HG03280 (cell line): ENCODE measurements around the gene OR8B8.
"Not testable (repeated sequence)": the region's sequence is repeated elsewhere in the genome, so short reads cannot be mapped to it uniquely, and the experiment has no call there.

ENCODE experiments used
- ATAC-seq: cut with Tn5 transposase; IDR thresholded peaks from one replicate; pipeline ENCODE4 v1.9.1; 2021; ENCODE audit warnings: mild to moderate bottlenecking, moderate library complexity; ENCODE audit not compliant: unreplicated experiment

The OR8B8 gene, protein sequence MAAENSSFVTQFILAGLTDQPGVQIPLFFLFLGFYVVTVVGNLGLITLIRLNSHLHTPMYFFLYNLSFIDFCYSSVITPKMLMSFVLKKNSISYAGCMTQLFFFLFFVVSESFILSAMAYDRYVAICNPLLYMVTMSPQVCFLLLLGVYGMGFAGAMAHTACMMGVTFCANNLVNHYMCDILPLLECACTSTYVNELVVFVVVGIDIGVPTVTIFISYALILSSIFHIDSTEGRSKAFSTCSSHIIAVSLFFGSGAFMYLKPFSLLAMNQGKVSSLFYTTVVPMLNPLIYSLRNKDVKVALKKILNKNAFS

DNA sequence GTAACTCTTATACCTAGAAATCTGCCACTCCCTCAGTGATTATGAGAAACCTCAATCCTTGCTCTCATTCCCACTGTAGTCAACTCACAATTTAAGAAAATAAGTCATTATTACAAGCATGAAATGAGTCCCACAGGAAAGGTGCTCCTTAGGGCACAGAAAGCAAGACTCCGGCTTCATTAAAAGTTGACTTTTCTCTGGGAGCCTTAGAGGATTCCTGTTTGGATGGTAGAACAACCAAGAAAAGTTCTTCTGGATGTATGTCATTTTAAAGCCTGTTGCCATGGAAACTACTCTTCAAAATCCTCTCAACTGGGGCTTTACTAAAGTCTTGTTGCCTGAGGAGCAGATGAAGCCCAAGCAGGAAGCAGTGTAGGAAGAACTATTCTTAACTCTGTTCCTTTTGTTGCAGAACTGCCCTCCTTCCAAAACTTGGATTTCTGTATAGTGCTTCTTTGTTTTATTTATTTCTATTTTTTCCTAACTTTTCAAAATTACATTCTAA is at the start of gene OR8B8:
OR8B8 (minus strand) TSS at position 51 of the 505 bp plus-strand sequence. CDS start 4,611 bp downstream, outside the sequence.
- no peak for ATAC-seq

DNA sequence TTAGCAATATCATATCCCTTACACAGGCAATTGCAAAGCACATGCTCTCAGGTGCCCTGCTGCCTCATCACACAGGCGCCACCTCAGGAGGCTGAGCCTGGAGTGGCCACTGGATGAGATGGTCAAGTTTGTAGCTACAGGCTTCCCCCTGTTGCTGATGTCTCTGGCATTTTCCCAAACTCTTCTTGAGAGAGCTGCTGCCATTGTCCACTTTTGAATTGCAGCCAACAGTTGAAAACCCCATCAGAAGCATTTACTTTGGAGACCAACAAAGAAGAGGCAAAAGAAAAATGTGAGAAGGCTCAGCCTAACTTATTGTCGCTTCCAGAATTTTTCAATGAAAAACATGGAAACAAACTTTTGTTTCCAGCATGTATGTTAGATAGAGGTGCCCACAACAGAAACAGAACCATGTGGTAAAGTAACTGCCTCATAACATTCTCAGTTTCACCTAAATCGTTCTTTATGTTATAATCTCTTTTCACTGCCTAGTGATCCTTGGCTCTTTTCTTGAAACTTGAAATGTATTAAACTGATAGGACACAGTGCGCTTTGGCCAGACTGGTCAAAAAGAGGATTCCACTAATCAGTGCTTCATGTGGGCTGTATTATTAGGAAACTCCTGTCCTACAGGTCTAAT is 47.6 kb upstream of the OR8B8 start:
- no peak for ATAC-seq

DNA sequence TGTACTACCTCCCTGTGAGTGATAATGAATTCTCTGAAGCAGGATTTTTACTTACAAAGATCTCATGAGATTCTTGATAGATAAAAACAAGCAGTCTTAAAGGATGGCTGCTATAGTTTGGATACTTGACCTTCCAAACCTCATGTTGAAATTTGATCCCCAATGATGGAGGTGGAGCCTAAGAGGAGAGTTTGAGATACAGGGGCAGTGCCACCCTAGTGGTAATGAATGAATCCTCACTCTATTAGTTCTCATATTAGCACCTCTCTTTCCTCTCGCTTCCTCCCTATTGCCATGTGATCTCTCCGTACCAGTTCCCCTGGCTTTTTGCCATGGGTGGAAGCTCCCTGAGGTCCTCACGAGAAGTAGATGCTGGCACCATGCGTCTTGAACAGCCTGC is 37.9 kb upstream of the OR8B8 start:
- ATAC-seq: no peak

DNA sequence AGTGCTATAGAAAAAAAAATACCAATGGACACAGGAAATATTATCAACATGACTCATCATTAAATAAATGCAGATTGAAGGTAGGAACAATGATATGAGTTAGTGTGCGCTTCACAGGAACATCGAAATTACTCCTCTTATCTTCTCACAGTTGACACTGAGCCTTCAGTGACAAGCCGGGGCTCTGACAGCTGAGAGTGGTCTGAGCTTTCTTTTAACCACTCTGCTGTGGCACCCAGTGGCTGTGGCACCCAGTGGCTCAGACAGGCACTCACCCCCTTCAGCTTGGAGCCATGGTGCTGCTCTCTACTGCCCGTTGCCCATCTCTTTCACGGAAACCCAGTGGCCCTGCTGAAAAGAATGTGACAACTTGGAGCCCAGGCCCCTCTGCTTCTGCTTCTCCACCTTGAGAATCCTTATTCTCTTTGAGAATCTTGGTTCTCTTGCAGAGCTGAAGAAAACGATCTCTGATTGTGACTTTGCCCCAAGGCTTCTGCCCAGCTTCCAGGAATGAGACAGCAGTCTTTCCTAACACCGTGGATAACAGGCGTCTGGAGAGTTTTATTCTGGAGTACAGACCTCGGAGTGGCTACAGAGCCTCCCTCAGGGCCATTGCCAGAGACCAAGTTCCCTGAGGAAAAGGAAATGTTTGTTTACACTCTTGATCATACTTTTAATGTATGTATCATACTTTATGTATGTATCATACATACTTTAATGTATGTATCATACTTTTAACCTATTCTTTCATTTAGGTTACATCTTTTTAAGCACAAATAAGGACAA is 37.1 kb upstream of the OR8B8 start:
- ATAC-seq: no peak

DNA sequence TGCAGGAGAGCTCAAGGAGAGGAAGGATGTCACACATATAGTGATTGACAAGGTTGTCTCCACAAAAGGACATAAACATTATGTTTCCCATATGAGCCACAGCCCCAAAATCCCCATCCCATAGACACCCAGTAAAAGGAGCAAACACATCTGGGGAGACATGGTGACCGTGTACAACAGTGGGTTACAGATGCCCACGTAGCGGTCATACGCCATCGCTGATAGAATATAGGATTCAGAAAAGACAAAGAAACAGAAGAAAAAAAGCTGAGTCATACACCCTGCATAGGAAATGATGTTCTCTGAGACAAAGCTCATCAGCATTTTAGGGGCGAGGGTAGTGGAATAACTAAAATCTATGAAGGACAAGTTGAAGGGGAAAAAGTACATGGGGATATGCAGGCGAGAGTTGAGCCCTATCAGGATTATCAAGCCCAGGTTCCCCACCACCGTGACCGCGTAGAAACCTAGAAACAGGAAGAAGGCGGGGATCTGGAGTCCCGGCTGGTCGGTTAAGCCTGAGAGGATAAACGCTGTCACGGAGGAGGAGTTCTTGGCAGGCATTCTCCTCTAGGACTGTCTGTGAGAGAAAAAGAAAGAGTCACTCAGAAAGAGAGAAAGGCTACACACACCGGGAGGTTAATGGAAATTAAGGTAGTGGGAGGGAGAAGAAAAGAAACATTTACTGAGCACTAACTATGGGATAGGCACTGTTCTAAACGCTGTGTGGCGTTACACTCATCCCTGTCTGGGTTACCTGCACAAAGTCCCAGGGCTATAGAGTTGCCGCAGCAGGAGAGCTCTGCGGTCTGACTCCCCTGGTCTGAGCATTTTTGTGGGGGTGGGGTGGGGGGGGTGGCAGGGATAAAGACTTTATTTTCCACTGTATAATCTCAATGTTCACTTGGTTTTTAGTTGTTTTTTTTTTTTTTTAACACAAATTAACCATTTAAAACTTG is 36.1 kb upstream of the OR8B8 start:
- ATAC-seq: no peak

DNA sequence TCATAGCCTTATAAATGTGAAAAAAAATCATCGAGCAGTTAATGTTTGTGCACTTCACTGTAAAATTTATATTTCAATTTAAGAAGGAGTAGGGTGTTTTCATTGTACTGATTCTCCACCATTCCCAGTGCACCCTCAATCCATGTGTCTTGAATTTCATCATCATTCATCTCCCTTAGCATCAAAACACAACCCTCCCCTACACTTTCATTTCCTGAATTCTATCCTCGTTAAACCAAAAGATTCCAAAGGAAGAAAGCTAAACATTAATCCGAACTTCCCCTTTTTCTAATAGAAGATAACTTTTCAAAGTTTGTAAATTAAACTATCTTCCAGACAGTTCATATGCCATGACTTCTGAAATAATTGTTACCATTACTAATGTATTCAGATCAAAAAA is 34.1 kb upstream of the OR8B8 start:
- ATAC-seq: no peak

DNA sequence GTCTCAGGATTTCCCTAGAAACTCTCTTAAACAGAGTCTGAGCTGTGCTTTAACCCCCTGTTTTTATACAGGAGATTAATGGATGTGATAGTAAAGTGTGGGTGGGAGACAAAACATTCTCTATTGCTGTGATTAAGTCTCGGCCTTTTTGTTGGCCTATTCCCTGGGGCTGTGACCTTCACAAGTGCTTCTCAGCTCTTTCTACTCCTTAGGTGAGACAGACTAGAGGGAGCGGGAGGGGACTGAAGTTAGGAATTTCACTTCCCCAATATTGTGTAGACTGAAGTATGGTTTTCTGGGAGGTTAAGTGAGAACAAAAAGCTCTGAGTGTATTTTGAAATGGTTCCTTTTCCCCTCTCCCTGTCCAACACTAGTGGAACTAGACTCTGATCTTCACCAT is 29.8 kb upstream of the OR8B8 start:
- ATAC-seq: no peak

DNA sequence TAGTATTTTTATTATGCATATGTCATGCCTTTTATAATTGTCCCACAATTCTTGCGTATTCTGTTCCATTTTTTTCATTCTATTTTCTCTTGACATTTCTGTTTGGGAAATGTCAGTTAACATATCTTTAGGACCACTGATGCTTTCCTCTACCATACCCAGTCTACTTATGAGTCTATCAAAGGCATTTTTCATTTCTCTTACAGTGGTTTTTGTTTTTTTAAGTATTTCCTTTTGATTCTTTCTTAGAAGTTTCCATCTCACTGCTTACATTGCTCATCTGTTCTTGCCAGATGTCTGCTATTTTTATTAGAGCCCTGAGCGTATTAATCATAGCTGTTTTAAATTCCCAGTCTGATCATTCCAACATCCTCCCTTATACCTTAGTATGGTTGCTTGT is 29.3 kb upstream of the OR8B8 start:
- no peak for ATAC-seq

DNA sequence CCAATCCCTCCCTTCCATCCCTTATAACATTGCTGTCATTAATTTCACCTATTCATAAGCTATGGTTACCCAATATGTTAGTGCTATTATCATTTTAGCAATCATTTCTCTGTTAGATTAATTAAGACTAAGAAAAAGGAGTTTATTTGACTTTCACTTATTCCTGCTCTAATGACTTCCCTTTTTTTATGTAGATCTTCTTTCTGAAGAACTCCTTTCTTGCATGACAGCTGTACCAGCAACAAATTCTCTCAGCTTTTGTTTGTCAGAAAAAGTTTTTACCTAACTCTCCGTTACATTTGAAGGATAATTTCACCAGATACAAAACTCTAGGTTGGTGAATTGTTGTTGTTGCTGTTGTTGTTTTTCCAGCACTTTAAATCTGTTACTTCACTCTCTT is 28.6 kb upstream of the OR8B8 start:
- ATAC-seq: no peak

DNA sequence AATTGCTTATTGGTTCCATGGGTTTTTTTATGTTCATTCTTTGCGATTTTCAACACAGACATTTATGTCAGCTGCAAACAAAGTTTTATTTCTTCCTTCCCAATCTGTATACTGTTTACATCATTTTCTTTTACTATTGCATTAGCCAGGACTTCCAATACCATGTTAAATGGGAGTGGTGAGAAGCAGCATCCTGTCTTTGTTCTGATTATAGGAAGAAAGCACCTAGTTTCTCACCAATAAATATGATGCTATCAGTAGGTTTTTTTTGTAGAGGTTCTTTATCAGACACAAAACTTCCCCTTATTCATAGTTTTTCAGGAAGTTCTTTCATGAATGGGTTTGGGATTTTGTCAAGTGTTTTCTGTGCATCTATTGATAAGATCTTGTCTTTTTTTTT is 28.0 kb upstream of the OR8B8 start:
- ATAC-seq: no peak

DNA sequence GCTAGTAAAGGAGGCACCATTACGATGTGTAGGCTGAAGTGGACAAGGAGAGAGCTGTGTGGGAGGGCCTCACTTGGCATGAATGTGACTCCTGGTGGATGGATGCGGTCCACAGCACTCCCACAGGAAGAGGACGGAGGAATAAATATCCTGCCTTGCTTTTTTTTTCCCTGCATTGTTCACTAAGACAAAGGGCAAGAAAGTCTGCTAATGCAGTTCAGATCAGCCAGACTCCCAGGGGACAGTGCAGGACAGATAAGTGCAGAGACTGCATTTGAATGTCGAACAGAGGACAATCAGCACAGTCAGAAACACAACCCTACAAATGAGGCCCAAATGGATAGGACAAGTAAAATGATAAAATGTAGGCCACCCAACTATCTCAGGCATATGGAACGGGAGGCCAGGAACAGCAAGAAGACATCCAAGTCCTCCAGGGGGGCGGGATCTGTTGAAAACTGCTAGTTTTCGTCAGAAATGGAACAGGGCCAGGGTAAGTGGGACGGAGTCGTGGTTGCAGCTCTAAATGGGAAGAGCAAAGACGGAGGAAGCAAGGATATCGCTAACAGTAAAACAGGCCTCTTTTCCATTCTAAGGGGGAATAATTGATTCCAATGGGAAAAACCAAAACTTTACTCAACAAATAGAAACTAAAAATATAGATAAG is 25.2 kb upstream of the OR8B8 start:
- ATAC-seq: no peak

DNA sequence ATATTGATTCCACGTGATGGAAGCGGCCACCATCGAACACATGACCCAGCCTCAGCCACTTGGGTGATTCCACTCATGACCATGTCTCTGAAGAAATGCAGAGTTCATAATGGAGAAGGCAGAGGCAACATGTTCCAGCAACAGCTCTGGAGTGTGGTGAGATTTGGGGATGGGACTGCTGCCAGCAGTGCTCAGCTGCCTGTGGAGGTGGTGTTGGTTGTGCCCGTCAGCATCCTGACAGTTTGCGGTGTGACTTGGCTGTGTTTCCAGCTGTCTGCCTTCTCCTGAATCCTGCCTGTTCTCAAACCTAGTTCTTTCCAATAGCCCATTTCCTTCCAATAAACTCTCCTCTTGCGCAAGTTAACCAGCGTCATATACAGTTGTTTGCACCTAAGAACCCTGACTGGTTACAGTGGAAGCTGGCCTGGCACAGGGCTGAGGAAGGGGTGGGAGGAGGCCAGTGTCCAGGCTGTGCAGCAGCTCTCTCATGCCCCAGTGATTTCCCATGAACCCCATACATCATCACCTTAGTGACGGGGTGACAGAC is 22.0 kb upstream of the OR8B8 start:
- ATAC-seq: no peak

DNA sequence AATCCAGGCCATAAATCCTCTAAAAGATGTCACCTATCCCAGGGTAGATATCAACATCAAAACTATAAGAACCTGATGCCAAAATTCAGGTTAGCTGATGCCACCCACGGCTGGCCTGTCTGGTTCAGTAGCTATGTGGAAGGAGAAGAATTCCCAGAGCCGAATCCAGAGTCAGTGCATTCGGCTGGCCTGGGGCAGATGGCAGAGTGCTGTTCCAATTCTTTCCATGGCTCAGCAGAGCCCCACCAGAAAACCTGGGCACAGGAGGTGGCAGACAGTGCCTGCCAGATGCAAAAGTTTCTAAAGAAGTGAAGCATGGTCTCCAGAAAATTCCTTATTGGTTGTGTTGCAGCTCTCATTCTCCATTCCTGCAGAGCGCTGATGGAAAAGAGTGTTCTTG is 19.9 kb upstream of the OR8B8 start:
- ATAC-seq: no peak

DNA sequence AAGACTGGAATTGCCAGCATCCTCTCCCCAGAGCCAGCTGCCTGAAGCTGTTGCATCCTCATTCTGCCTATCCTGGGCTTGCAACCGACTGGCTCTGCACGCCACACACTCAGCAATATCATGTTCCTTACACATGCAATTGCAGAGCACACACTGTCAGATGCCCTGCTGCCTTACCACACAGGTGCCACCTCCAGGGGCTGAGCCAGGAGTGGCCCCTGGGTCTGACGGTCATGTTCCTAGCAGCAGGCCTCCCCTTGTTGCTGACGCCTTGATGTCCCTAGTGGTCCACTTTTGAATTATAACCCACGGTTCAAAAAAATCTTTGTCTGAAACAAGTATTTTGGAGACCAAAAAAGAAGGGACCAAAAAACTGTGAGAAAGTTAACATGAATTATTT is 18.5 kb upstream of the OR8B8 start:
- no peak for ATAC-seq

DNA sequence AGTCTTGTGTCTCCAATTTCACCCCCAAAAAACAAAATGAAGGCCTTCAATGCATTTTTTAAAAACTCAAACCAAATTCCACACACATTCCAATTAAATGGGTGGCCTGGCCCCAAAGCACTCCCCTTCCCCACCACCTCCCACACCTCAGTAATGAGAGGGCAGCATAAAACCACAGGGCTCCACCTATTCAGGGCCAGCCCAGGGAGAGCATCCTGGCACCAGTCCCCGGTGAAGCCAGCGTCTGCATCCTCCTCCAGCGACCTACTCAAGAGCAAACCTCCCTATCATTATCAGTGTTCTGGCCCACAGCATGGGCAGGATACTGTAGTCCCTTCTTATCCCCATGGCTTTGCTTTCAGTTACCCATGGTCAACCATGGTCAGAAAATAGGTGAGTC is 17.8 kb upstream of the OR8B8 start:
- ATAC-seq: no peak

DNA sequence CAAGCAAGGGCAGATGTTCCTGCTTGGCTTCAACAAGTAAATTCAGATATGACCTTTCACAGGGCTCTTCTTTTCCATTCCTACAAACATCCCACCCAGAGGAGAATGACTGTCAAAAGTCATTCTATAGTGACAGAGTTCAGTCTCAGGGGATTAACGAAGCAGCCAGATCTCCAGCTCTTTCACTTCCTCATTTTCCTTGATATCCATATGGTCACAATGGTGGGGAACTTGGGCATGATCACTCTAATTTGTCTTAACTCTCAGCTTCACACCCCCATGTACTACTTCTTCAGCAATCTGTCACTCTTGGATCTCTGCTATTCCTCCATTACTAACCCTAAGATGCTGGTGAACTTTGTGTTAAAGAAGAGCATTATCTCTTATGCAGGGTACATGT is 15.0 kb upstream of the OR8B8 start:
- ATAC-seq: no peak

DNA sequence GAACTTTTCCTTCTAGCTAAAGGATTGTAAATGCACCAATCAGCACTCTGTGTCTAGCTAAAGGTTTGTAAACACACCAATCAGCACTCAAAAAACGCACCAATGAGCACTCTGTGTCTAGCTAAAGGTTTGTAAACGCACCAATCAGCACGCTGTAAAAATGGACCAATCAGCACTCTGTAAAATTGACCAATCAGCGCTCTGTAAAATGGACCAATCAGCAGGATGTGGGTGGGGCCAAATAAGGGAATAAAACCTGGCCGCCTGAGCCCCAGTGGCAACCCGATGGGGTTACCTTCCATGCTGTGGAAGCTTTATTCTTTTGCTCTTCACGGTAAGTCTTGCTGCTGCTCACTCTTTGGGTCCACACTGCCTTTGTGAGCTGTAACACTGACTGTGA is 13.9 kb upstream of the OR8B8 start:
- ATAC-seq: not testable (repeated sequence)

DNA sequence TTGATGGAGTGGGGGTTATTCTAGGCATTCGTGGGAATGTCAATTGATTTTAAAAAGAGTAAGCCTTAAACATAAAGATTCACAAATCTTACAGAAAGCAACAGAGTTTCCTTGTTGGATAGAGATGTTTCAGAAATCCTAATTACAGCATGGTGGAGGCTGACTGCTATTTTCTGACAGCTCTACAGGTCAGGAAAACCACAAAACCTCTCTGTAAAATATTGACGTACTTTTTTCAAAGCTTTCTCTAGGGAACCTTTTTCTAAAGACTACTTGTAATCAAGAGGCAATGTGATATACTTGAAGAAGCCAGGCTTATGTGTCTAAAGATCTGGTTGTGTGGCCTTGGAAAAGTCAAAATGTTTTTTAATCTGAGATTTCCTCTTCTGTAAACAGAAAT is 9.1 kb upstream of the OR8B8 start:
- no peak for ATAC-seq

DNA sequence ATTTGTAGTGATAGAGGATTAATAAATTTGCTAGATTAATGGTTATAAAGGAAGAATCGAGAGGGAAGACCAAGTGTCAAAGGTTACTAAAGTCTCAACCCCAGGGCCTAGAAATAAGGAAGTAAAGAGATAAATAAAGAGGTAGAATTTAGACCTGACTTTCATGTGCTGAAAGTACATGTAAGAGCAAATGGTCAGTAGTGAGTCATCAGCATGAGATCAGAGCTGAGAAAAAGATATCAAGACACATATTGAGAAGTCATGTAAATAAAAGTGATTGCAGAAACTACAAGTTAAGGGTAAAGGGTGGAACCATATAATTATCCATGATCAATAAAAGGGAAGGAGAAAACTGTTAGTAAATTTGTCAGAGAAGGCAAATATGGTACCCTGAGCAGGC is 1.4 kb upstream of the OR8B8 start:
- ATAC-seq: no peak

DNA sequence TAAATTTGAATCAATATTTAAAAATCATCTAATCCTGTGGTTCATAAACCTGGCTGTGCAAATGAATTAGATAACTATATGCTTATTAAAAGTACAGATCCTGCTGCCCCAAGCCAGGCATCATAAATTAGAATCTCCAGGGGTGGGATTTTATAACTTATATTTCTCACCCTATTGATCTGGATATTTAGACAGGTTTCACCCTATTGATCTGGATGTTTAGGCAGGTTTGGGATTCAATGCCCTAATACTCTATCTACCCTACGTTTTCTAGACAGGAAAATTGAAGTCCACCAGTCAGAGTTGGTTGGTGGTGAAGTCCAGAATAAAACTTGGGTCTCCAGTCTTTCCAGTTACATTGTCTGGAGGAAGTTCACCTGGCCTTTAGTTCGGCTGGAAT is 2.6 kb downstream of the OR8B8 start:
- no peak for ATAC-seq
